Occipital lobe (tissue), 2 donors: Measurements from ENCODE around the gene ERG. TPM values are rescaled to one million over a fixed set of nuclear protein-coding genes. Genes with fewer than 3 reads are reported as not detected.

Source experiments
- DNase-seq: peaks from one replicate; lab custom pipeline; 2025; lab: John Stamatoyannopoulos, UW
- total RNA-seq: library from RNA; depleted of rRNA; stranded (reverse); fragments of >200 nt; gene quantifications from one replicate; pipeline ENCODE4 v1.2.3, GENCODE V29; 2014

The ERG gene
- total RNA-seq, 1 donor from 2014 or later, result 1.2 TPM

DNA sequence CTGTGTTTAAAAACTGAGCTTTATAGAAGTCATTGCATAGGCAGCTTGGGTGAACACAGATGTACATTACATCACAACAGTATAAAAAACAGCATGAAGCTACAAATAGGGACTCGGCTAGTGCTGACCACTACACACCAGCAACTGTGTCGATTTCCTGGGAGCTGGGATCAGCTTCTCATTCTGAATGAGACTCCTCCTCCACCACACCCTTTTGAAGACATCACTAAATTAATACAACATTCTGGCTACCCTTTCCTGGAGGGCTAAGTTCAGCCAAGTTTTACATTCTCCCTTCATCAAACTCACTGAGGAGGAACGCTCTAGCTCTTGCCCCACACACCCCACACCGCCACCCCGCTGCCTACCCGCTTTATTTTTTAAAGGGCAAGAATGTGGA lies 102.7 kb downstream of the ERG start:
- DNase-seq, result no peak

- DNase-seq, result no peak
Observed at GRCh38 chr21:38392661-38393060, 105.6 kb downstream of the ERG start.

DNA sequence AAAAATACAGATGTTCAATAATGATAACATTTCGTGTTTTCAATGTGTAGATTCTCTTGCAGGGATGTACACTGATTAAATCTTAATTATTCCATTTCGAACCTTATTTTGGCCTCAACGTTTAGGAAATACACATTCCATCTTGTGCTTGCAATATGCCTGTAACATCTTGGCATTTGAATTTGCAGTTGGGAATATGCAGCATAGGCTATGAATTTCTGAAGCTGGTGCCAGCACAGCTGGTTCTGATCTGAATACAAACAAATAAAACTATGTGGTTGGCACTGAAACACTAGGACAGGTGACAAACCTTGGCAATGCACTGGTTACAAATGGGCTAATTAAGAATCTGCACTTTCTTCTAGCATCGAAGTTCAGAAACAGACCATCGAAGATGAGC lies 108.4 kb downstream of the ERG start:
- DNase-seq, result no peak

DNA sequence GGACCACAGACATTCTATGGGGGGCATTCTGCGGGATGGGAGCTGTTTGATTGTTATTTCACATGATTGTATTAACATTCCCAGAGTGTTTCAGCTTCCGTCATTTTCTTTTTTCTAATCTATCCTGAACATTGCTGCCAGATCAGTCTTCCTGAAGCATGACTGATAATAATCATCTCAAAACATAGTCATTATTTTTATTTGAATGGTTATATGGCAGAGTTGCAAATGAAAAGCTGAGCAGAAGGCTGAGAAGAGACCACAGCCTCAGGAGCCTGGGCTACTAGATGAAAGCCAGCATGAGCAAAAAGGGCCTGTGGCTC lies 109.0 kb downstream of the ERG start:
- no peak for DNase-seq

GRCh38 chr21:38388647-38389353 lies 109.5 kb downstream of the ERG start:
- DNase-seq, result no peak

DNA sequence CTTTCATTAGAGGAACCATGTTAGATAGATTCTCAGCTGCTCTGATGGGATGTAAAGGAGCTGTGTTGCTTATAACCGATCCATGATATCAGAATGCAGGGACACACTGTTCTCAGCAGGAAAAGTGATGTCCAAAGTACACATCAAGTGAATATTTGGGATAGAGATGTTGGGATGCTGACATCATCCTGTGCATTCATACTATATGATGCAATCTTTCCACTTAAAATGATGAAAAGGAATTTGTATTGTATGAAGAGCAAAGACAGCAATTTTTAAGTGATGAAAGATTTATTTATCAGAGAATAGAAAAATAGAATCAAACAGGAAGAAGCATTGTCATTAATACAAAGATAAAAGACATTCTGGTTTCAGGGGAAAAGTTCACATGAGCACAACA lies 110.1 kb downstream of the ERG start:
- DNase-seq, result no peak

GRCh38 chr21:38386967-38387366 lies 111.3 kb downstream of the ERG start:
- DNase-seq, result no peak

DNA sequence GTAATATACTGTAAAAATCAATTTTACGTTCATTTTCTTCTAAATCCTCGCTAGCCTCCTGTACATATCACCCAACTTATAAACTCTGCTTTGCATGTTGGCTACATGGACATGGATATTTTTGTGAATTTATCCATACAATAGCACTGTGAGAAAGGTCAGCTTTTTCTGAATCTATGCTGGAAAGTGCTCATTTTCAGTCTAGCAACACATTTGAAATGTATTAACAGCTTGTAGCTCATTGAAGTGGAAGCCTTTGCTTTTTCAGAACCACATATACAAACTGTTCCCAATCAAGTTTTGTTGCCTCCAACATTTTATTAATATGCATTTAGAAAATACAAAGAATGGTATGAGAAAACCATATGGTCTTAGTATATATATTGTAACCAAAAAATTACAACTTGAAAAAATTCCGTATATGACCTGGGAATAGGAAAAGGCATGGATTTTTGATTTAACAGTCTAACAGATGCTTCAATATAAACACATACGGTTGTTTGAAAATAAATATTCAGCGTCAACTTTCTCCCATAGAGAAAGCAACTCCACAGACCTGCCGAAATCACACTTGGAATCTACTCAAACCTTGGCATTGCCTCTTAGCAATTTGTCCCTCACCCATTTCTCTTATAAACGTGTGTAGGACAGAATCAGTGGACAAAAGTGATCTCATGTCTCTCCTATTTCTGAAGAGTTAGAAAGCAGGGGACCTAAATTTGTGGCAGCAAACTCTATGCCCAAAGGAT lies 112.7 kb downstream of the ERG start:
- DNase-seq, result no peak

DNA sequence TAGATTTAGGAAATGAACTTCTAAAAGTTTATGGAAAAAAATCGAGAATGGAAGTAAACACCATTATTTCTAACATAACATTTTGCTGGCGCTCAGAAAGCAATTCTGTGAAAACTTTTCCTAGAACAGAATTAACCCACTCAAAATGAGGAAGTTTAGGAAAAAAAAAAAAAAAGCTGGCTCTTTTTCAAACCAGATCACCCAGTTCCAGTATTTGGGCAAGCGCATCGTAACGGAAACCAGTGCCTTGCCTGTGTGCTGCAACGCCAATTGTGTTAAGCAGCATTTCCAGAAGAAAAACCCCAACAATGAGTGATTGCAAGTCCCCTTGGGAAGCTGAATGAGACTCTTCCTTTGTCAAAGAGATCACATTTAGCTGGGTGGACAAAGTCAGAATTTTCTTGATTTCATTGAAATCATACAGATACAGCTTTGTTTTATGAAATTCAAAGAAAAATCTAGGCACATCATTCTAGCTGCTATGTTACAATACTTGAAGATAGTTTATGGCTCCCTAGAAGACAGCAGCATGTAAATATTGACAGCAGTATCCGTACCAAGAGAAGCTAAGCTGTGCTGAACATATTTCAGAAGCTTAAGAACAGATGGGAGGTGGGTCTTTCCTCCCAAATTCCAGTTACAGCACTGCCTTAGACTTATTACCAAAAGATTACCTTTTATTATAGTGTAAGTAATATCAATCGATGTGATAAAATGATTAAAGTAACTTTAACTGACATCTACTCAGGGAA lies 113.4 kb downstream of the ERG start:
- DNase-seq, result no peak

DNA sequence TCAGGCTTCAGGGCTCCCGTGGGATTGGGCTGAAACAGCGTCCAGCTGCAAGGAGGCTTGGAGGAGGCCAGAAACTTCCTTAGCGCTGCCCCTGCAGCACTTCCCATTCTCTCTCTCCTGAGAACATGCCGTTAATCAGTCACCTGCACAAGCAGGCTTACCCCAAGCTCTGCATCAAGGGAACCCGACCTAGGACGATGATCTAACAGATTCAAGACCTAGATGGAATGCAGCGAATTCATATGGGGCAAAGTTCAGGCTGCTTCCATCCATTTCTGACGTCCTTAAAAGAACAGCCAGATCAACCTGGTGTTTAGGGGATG lies 114.1 kb downstream of the ERG start:
- no peak for DNase-seq

DNA sequence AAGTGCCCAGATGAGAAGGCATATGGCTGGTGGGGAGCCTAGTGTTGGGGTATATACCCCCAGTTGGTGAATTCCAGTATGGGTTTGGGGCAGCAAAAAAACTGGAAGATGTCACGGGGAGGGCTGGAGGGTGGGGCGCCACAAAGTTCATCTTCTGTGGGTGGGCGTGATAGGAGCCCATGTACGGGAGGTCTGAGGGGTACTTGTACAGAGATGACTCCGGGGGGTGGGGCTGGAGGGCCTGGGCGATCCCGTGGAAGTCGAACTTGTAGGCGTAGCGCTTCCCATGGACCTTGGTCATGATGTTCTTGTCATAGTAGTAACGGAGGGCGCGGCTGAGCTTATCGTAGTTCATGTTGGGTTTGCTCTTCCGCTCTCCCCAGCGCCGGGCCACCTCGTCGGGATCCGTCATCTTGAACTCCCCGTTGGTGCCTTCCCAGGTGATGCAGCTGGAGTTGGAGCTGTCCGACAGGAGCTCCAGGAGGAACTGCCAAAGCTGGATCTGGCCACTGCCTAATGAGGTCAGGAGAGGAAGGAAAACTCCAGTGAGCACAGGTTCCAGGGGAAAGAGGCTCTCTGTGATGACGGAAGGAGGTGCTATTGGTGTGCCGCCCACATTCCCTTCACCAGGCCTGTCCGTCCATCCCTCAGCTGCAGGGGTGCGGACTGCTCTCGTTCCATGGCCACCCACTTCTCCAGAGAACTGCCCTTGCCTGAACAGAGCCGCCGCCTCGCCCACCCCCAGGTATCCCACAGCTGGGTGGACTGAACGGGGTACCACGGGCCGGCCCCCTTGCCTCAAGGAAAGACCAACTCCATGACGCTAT lies 114.7 kb downstream of the ERG start:
- DNase-seq, result no peak

GRCh38 chr21:38380481-38381137 lies 117.7 kb downstream of the ERG start:
- DNase-seq, result no peak

GRCh38 chr21:38379147-38379546 lies 119.1 kb downstream of the ERG start:
- no peak for DNase-seq

- no peak for DNase-seq
Observed at GRCh38 chr21:38377165-38378088, 120.8 kb downstream of the ERG start.

- DNase-seq, result no peak
Observed at GRCh38 chr21:38376693-38377092, 121.6 kb downstream of the ERG start.

DNA sequence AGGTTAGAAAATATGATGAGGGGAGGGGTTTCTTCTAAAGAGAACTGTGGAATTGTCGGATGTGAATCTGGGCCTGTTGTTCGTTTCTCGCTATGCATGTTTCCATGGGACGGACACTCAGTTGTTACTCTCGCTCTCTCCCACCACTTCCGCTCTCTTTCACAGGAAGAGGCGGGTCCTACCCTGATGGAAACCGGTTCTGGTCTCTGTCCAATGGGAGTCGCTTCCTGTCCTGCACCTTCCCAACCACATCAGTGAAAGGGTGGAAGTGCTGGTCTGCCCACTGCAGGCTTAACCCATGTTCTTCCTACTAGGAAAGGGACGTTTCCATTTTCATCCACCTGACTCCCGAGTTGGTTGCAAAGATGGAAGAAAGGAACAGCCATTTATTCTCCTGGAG lies 122.0 kb downstream of the ERG start:
- no peak for DNase-seq

DNA sequence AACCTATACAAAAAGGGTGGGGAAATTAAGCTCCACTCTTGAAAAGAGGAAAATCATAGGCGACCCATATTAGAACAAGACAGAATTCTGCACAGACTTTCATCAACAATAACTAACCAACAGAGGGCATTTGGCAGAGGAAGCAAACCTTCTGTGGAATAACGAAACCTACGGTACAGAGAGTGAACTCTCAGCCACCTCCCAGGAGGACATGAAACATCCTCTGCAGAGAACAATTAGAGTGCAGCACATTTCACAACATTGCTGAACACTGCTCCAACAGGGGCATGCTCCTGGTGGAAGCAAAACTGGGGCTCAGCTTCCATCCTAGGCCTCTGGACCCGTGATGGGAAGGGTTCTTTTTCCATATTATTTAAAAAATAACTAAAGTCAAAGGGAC lies 130.6 kb downstream of the ERG start:
- no peak for DNase-seq

GRCh38 chr21:38365521-38365920 lies 132.8 kb downstream of the ERG start:
- DNase-seq, result no peak

DNA sequence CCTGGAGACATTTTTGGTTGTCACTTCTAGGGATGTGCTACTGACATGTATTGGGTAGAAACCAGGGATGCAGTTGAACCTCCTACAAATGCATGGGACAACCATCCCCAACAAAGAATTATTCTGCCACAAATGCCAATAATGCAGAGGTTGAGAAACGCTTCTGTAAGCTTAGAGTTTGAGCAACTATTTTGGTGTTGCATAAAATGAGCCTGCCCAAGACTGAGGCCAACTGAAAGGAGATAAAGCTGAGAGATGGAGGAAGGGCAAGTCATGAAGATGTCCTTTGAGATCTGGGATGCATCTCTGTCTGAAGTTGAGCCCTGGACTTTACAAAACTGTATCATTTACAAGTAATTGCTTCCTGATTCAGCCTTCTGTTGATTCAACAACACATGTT lies 134.6 kb downstream of the ERG start:
- DNase-seq, result no peak

DNA sequence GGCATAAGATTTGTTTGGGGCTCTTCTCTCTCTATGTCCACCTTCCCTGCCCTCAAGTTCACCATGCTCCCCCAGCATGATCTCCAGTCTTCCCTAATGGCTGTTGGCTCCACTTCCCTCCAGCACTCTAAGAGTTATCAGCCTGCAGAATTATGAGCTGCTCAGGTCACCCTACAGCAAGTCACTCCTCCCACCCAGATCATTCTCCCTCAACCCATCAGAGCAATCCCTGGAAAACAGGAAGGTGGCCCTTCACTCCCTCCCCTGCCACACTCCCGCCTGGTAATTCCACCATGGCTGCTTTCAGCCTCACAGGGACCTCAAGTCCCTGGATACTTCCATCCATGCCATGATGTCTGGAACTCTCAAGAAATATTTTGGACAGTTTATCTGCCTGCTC lies 137.0 kb downstream of the ERG start:
- no peak for DNase-seq
